Measurements from ENCODE around the gene GRIK1. TPM values are rescaled to one million over a fixed set of nuclear protein-coding genes. Genes with fewer than 3 reads are reported as not detected.

The GRIK1 gene
- polyA plus RNA-seq, 2 donors: 0.01 to 0.02 TPM

DNA sequence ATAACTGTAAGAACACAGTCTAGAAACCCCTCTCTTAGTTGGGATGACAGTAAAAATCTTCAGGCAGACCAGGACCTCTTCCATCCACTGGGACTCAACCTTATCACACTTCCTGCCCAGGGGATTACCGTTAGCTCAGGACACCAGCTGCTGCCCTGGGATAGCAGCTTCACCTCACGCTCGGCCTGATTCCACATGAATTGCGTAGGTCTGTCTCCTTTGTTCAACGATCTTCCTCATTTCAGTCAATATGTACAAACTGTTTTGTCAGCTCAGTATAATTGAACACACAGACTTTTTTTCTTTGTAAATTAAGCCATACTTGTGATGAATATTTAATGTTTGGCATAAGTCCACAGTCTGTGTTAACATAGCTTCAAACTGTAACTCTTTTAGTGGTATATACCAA lies 290.4 kb downstream of the GRIK1 start:
- Histone ChIP-seq H3K4me3 (ENCODE audit: low read depth in 1 of 2, low read length in 2 of 2) (no peak overlapping the region), H3K27me3 (ENCODE audit: control insufficient read depth in 1 of 2, insufficient read depth in 2 of 2, low read length in 2 of 2) (no peaks in the 10 kb centered on the region), H3K27ac (ENCODE audit: low read depth in 2 of 2, low read length in 1 of 2) (no peak overlapping the region), H3K36me3 (ENCODE audit: control insufficient read depth in 2 of 2, insufficient read depth in 2 of 2, low read length in 1 of 2) (no peaks in the 10 kb centered on the region), H3K4me1 (ENCODE audit: control insufficient read depth in 2 of 2, insufficient read depth in 2 of 2, low read length in 1 of 2) (no peaks in the 10 kb centered on the region), H3K9me3 (ENCODE audit: control insufficient read depth in 2 of 2, insufficient read depth in 1 of 2, low read depth in 1 of 2, low read length in 1 of 2) (no peaks in the 10 kb centered on the region)
- 75 to 76% methylated on average over 5 of the region's 5 CpGs for WGBS, 2 donors

DNA sequence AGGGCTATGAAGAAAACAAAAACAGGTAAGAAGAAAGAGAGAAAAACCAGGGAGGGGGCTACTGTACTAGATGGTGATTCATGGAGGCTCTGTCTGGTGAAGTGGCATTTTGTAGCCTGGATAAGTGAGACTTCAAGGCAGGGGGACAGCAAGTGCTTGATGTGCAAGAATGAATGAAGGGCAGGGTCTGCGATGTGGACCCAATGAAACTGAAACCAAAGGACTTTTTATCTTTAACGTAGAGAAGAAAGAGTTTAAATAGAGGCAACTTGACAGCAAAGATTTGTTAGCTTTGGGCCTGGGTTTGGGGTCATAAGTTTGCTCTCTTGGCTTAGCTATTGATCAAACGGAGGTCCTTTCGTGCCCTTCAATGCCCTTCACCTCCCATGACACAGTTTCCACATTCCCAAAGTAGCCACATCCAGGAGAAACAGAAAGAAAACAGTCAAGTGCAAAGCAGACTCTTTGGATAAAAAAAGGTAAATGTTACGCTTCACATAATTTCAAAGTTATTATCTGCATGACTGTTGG lies 291.0 kb downstream of the GRIK1 start:
- H3K4me1 ChIP-seq (ENCODE audit: control insufficient read depth in 2 of 2, insufficient read depth in 2 of 2, low read length in 1 of 2): no peaks in the 10 kb centered on the region
- no peak overlapping the region for H3K4me3 ChIP-seq (ENCODE audit: low read depth in 1 of 2, low read length in 2 of 2)
- H3K27ac ChIP-seq (ENCODE audit: low read depth in 2 of 2, low read length in 1 of 2): no peak overlapping the region
- H3K27me3 ChIP-seq (ENCODE audit: control insufficient read depth in 1 of 2, insufficient read depth in 2 of 2, low read length in 2 of 2): no peaks in the 10 kb centered on the region
- WGBS, 2 donors: 74 to 76% methylated on average over 5 of the region's 5 CpGs
- no peaks in the 10 kb centered on the region for H3K36me3 ChIP-seq (ENCODE audit: control insufficient read depth in 2 of 2, insufficient read depth in 2 of 2, low read length in 1 of 2)
- no peaks in the 10 kb centered on the region for H3K9me3 ChIP-seq (ENCODE audit: control insufficient read depth in 2 of 2, insufficient read depth in 1 of 2, low read depth in 1 of 2, low read length in 1 of 2)

DNA sequence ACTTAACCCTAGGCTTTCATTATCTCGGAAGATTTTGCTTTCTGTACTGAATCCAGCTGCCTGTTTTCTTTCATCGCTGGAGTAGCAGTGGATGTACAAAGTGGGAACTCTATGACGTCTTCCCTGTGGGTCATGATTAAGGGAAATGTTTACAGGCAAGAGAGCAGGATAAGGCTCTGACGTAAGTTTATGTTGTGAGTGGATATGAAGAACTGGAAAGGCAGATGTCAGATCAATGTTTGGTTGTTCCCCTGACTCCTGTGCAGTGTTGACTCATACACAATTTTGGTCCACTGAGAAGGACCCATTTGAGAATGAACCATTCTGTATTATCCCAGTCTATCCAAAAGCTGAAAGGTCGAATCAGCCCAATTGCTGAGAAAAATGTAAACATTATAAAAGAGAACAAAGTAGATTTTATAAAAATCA lies 292.4 kb downstream of the GRIK1 start:
- no peaks in the 10 kb centered on the region for H3K36me3 ChIP-seq (ENCODE audit: control insufficient read depth in 2 of 2, insufficient read depth in 2 of 2, low read length in 1 of 2)
- H3K27me3 ChIP-seq (ENCODE audit: control insufficient read depth in 1 of 2, insufficient read depth in 2 of 2, low read length in 2 of 2): no peaks in the 10 kb centered on the region
- no peaks in the 10 kb centered on the region for H3K9me3 ChIP-seq (ENCODE audit: control insufficient read depth in 2 of 2, insufficient read depth in 1 of 2, low read depth in 1 of 2, low read length in 1 of 2)
- no peaks in the 10 kb centered on the region for H3K4me1 ChIP-seq (ENCODE audit: control insufficient read depth in 2 of 2, insufficient read depth in 2 of 2, low read length in 1 of 2)
- 72 to 80% methylated on average over 5 of the region's 5 CpGs for WGBS, 2 donors
- no peak overlapping the region for H3K27ac ChIP-seq (ENCODE audit: low read depth in 2 of 2, low read length in 1 of 2)
- no peak overlapping the region for H3K4me3 ChIP-seq (ENCODE audit: low read depth in 1 of 2, low read length in 2 of 2)

DNA sequence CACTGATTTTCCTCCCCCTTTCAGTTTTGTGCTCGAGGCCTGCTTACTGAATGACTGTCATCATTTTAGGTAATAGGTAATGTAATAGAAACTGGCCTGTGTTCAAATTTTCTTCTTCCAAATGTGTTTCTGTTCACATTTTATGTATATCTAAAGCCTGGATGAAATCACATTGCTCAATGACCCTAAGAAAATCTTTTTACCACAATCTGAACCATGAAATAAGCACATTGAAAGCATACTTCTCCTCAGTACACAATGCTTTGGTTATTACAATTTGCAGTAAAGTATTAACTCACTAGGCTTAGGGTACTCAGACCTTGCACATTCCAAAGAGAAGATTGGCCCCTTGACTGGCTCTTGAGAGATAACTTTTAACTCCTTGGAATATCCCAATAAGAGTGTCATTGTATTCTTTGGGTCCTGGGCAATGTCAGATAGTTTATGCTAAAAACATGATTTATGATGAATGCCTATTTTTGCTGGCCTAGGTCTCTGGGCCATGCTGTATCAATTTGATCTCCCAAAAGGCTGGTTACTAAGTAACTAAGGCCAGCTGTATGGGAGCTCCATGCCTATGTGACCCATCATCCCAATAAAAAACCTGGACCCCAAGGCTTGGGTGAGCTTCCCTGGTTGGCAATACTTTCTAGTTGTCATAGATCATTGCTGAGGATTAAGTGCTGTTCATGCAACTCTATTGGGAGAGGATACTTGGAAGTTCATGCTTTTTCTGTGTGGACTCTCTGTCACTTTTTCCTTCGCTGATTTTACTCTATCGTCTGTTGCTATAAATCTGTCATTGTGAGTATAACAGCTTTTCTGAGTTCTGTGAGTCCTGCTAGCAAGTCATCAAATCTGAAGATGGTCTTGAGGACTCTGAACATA lies 293.9 kb downstream of the GRIK1 start:
- H3K27me3 ChIP-seq (ENCODE audit: control insufficient read depth in 1 of 2, insufficient read depth in 2 of 2, low read length in 2 of 2): no peaks in the 10 kb centered on the region
- no peak overlapping the region for H3K27ac ChIP-seq (ENCODE audit: low read depth in 2 of 2, low read length in 1 of 2)
- no peak overlapping the region for H3K4me3 ChIP-seq (ENCODE audit: low read depth in 1 of 2, low read length in 2 of 2)
- WGBS, 2 donors: 93% methylated on average over 3 of the region's 3 CpGs
- no peaks in the 10 kb centered on the region for H3K36me3 ChIP-seq (ENCODE audit: control insufficient read depth in 2 of 2, insufficient read depth in 2 of 2, low read length in 1 of 2)
- no peaks in the 10 kb centered on the region for H3K4me1 ChIP-seq (ENCODE audit: control insufficient read depth in 2 of 2, insufficient read depth in 2 of 2, low read length in 1 of 2)
- H3K9me3 ChIP-seq (ENCODE audit: control insufficient read depth in 2 of 2, insufficient read depth in 1 of 2, low read depth in 1 of 2, low read length in 1 of 2): no peaks in the 10 kb centered on the region

DNA sequence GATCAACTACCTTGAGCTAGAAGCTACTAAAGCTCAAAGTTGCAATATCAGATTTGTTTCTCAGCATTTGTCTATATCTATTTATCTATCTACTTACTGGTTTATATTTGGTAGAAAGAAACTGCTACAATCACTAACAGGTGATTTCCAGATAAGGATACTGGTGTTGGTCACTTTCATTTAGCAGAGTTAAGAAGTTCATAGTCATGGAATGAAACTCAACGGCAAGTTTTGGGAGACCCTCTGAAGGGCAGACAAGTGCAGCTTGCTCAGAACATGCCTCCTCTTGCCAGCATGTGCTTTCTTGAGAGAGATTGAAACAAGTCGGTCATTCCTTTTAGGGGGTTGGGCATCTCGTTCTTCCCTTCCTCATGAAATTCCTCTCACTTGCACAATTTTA lies 296.5 kb downstream of the GRIK1 start:
- H3K9me3 ChIP-seq (ENCODE audit: control insufficient read depth in 2 of 2, insufficient read depth in 1 of 2, low read depth in 1 of 2, low read length in 1 of 2): no peaks in the 10 kb centered on the region
- no peaks in the 10 kb centered on the region for H3K27me3 ChIP-seq (ENCODE audit: control insufficient read depth in 1 of 2, insufficient read depth in 2 of 2, low read length in 2 of 2)
- H3K4me1 ChIP-seq (ENCODE audit: control insufficient read depth in 2 of 2, insufficient read depth in 2 of 2, low read length in 1 of 2): no peaks in the 10 kb centered on the region
- H3K27ac ChIP-seq (ENCODE audit: low read depth in 2 of 2, low read length in 1 of 2): no peak overlapping the region
- H3K36me3 ChIP-seq (ENCODE audit: control insufficient read depth in 2 of 2, insufficient read depth in 2 of 2, low read length in 1 of 2): no peaks in the 10 kb centered on the region
- WGBS, 2 donors: 85 to 87% methylated on average over 3 of the region's 3 CpGs
- no peak overlapping the region for H3K4me3 ChIP-seq (ENCODE audit: low read depth in 1 of 2, low read length in 2 of 2)

DNA sequence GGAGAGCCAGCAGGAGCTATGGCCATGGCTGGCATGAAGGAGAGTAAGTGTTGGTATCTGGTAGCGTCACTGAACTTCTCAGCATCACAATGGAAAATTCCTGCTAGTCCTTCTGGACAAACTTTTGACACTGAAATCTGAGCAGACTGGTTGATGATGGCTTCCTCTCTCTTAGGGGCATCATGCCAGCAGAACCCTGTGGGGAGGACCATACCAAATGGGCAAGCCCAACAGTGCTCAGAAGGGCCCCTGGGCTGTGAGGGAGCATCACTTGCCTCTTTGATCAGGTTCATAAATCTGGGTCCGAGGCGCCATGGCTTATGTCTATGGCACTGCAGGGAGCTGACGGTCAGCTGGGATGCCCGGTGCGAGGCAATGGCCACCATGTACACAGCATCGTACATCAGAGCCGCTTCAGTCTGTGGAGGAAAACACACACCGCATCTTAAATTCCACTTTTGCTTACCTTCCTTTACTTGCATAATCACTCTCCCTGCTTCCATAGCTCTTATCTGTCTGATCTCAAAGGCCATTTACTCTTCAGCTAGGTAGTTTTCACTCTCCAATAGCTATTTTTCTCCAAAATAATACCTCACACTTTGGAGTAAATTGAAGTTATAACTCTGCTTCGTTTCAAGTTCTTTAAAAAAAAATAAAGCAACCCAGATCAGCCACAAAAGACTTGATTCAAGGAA lies 297.1 kb downstream of the GRIK1 start:
- H3K36me3 ChIP-seq (ENCODE audit: control insufficient read depth in 2 of 2, insufficient read depth in 2 of 2, low read length in 1 of 2): no peaks in the 10 kb centered on the region
- no peaks in the 10 kb centered on the region for H3K4me1 ChIP-seq (ENCODE audit: control insufficient read depth in 2 of 2, insufficient read depth in 2 of 2, low read length in 1 of 2)
- H3K27me3 ChIP-seq (ENCODE audit: control insufficient read depth in 1 of 2, insufficient read depth in 2 of 2, low read length in 2 of 2): no peaks in the 10 kb centered on the region
- 93 to 94% methylated on average over 10 of the region's 10 CpGs for WGBS, 2 donors
- H3K9me3 ChIP-seq (ENCODE audit: control insufficient read depth in 2 of 2, insufficient read depth in 1 of 2, low read depth in 1 of 2, low read length in 1 of 2): no peaks in the 10 kb centered on the region
- no peak overlapping the region for H3K4me3 ChIP-seq (ENCODE audit: low read depth in 1 of 2, low read length in 2 of 2)
- H3K27ac ChIP-seq (ENCODE audit: low read depth in 2 of 2, low read length in 1 of 2): no peak overlapping the region

DNA sequence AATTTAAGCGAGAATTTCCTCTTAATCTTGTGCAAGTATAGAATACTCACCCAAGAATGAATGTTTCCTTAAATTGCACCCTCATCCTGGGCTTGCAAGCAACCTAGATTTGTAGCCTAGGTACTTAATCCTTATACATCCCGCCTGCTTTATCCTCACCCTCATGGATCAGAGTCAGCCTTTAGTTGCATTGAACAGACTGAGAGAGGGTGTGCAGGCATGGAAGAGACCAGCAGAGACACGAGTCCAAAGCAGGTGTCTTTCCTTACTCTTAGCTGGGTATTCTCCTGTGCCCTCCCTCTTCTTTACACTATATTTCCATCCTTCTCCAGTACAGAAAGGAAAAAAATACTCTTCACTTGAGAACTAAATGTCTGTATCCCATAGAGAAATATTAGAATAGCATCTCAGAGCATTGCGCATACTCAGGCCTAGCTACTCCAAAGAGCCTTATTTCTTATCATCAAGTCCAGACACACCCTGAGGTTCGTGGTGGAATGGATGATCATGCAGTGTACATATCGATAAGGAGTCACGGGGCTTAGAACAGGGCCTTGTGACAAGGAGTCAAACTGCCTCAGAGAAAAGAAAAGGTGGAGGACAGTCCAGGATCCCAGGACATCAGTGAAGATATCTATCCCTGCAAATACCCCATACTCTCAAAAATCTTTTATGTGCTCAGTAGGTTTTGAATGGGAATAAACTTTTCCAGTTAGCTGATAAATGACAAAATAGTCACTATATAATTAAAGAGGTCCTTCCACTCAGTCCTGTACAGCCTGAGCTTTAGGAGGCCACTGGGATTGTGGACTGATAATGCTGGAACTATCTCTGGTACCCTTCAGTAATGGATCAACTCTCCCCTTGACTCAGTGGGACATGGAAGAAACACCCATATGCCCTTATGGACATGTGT lies 297.9 kb downstream of the GRIK1 start:
- no peak overlapping the region for H3K27ac ChIP-seq (ENCODE audit: low read depth in 2 of 2, low read length in 1 of 2)
- no peak overlapping the region for H3K4me3 ChIP-seq (ENCODE audit: low read depth in 1 of 2, low read length in 2 of 2)
- 72 to 82% methylated on average over 7 of the region's 7 CpGs for WGBS, 2 donors
- no peaks in the 10 kb centered on the region for H3K36me3 ChIP-seq (ENCODE audit: control insufficient read depth in 2 of 2, insufficient read depth in 2 of 2, low read length in 1 of 2)
- H3K9me3 ChIP-seq (ENCODE audit: control insufficient read depth in 2 of 2, insufficient read depth in 1 of 2, low read depth in 1 of 2, low read length in 1 of 2): no peaks in the 10 kb centered on the region
- H3K4me1 ChIP-seq (ENCODE audit: control insufficient read depth in 2 of 2, insufficient read depth in 2 of 2, low read length in 1 of 2): no peaks in the 10 kb centered on the region
- H3K27me3 ChIP-seq (ENCODE audit: control insufficient read depth in 1 of 2, insufficient read depth in 2 of 2, low read length in 2 of 2): no peaks in the 10 kb centered on the region

DNA sequence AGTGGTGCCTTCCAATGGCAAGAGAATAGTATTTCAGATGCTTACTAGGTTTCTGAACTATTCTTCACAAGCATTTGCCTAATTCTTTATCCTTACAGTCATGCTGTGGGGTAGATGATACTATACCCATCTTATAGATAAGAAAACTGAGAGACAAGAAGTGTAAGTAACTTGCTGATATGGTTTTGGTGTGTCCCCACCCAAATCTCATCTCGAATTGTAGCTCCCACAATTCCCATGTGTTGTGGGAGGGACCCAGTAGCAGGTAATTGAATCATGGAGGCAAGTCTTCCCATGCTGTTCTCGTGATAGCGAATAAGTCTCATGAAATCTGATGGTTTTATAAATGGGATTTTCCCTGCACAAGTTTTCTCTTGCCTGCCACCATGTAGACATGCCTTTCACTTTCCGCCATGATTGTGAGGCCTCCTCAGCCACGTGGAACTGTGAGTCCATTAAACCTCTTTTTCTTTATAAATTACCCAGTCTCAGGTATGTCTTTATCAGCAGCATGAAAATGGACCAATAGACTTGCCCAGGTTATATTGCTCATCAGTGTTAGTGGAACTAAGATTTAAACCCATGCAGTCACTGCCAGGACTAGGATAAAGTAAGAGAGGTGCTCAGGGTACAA lies 298.7 kb downstream of the GRIK1 start:
- H3K4me1 ChIP-seq (ENCODE audit: control insufficient read depth in 2 of 2, insufficient read depth in 2 of 2, low read length in 1 of 2): no peaks in the 10 kb centered on the region
- no peaks in the 10 kb centered on the region for H3K27me3 ChIP-seq (ENCODE audit: control insufficient read depth in 1 of 2, insufficient read depth in 2 of 2, low read length in 2 of 2)
- WGBS, 2 donors: 89% methylated on average over 5 of the region's 5 CpGs
- no peaks in the 10 kb centered on the region for H3K9me3 ChIP-seq (ENCODE audit: control insufficient read depth in 2 of 2, insufficient read depth in 1 of 2, low read depth in 1 of 2, low read length in 1 of 2)
- H3K4me3 ChIP-seq (ENCODE audit: low read depth in 1 of 2, low read length in 2 of 2): no peak overlapping the region
- no peaks in the 10 kb centered on the region for H3K36me3 ChIP-seq (ENCODE audit: control insufficient read depth in 2 of 2, insufficient read depth in 2 of 2, low read length in 1 of 2)
- H3K27ac ChIP-seq (ENCODE audit: low read depth in 2 of 2, low read length in 1 of 2): no peak overlapping the region

DNA sequence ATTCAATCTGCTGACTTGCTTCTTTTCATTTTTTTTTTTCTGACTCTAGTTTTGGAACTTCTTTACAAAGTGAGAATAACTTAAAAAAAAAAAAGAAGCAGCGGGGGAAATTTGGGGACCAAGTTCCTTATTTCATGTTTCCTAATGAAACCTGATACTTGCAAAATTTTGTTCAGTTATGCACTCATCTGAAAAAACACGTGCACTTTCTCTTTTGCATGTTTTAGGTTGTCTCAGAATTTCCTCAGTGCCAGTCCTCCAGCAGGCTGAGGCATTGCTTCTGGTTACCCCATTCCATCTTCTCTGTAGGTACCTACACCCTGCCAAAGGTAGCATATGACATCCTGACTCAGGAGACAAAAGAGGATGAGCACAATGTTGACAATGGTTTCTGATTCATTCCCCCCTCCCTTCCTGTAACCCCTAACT lies 299.7 kb downstream of the GRIK1 start:
- Histone ChIP-seq H3K27ac (ENCODE audit: low read depth in 2 of 2, low read length in 1 of 2) (no peak overlapping the region), H3K27me3 (ENCODE audit: control insufficient read depth in 1 of 2, insufficient read depth in 2 of 2, low read length in 2 of 2) (no peaks in the 10 kb centered on the region), H3K4me3 (ENCODE audit: low read depth in 1 of 2, low read length in 2 of 2) (no peak overlapping the region), H3K36me3 (ENCODE audit: control insufficient read depth in 2 of 2, insufficient read depth in 2 of 2, low read length in 1 of 2) (no peaks in the 10 kb centered on the region), H3K9me3 (ENCODE audit: control insufficient read depth in 2 of 2, insufficient read depth in 1 of 2, low read depth in 1 of 2, low read length in 1 of 2) (no peaks in the 10 kb centered on the region), H3K4me1 (ENCODE audit: control insufficient read depth in 2 of 2, insufficient read depth in 2 of 2, low read length in 1 of 2) (no peaks in the 10 kb centered on the region)
- 47 to 48% methylated on average over 2 of the region's 2 CpGs for WGBS, 2 donors
